ENCODE data around the gene PILRB.

GRCh38 chr7:100342765-100343164 is 15.2 kb upstream of the PILRB start:
- TF ChIP-seq GATA2 (IDR thresholded peaks at IDR 0.05; ENCODE audit: low read depth, low read length): no peak
- TF ChIP-seq GATA3 (IDR thresholded peaks at IDR 0.05; ENCODE audit: low read depth, low read length): no peak

Measured in SH-SY5Y (cell line).